Measurements from ENCODE around the gene ENPP7.

ENPP7 gene

DNA sequence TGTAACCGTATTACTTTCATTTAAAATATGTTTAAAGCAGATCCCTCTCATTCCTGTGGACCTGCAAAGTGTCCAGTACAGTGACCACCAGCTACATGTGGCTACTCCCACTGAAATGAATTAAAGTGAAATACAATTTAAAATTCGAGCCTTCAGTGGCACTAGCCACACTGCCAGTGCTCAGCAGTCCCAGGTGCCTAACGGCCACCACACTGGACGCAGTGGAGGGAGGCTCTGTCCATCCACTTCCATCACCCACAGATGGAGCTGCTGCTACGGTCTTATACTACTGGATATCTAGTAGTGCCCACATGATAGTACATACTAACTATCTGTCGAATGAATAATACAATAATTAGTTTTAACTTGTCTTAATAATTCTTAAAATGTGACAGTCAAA lies 44.9 kb downstream of the ENPP7 start:
- Histone ChIP-seq H3K4me1 (ENCODE audit: control insufficient read depth, insufficient read depth, low read length) (peaks cover 21% of the 10 kb centered on the region), H3K36me3 (ENCODE audit: control insufficient read depth in 2 of 2, insufficient read depth in 1 of 2, low read length in 2 of 2) (peaks cover 6 to 13% of the 10 kb centered on the region in 2 experiments; a peak in 1 of 3 replicates), H3K27ac (ENCODE audit: extremely low read depth, low read depth, low read length) (no peak overlapping the region), H3K9me3 (ENCODE audit: control insufficient read depth, insufficient read depth, low read depth, low read length) (no peaks in the 10 kb centered on the region), H3K4me3 (ENCODE audit: low read depth, low read length) (no peak overlapping the region)
- no peak for TF ChIP-seq ZNF324 (tag by site-specific recombination; IDR thresholded peaks at IDR 0.05)
- TF ChIP-seq YY2 (tag by site-specific recombination; IDR thresholded peaks at IDR 0.05): no peak
- no peak for TF ChIP-seq ZNF830 (tag by site-specific recombination; IDR thresholded peaks at IDR 0.05; ENCODE audit: low read depth)
- TF ChIP-seq HOXA7 (CRISPR knock-in tag; IDR thresholded peaks at IDR 0.05; ENCODE audit: borderline replicate concordance): no peak
- no peak for TF ChIP-seq ZNF274 (IDR thresholded peaks at IDR 0.05; ENCODE audit: low read length)
- no peak for TF ChIP-seq ZNF274 (tag by site-specific recombination; IDR thresholded peaks at IDR 0.05; ENCODE audit: borderline replicate concordance)
- TF ChIP-seq, protein P1, sequence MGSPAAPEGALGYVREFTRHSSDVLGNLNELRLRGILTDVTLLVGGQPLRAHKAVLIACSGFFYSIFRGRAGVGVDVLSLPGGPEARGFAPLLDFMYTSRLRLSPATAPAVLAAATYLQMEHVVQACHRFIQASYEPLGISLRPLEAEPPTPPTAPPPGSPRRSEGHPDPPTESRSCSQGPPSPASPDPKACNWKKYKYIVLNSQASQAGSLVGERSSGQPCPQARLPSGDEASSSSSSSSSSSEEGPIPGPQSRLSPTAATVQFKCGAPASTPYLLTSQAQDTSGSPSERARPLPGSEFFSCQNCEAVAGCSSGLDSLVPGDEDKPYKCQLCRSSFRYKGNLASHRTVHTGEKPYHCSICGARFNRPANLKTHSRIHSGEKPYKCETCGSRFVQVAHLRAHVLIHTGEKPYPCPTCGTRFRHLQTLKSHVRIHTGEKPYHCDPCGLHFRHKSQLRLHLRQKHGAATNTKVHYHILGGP (tag by site-specific recombination; IDR thresholded peaks at IDR 0.05): no peak
- TF ChIP-seq, protein P2, sequence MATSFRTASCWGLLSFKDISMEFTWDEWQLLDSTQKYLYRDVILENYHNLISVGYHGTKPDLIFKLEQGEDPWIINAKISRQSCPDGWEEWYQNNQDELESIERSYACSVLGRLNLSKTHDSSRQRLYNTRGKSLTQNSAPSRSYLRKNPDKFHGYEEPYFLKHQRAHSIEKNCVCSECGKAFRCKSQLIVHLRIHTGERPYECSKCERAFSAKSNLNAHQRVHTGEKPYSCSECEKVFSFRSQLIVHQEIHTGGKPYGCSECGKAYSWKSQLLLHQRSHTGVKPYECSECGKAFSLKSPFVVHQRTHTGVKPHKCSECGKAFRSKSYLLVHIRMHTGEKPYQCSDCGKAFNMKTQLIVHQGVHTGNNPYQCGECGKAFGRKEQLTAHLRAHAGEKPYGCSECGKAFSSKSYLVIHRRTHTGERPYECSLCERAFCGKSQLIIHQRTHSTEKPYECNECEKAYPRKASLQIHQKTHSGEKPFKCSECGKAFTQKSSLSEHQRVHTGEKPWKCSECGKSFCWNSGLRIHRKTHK (tag by site-specific recombination; IDR thresholded peaks at IDR 0.05): no peak
- no peak for TF ChIP-seq ZNF341 (tag by site-specific recombination; IDR thresholded peaks at IDR 0.05; ENCODE audit: low read depth)
- no peak for TF ChIP-seq ZNF600 (tag by site-specific recombination; IDR thresholded peaks at IDR 0.05)
- TF ChIP-seq ZNF837 (tag by site-specific recombination; IDR thresholded peaks at IDR 0.05): no peak
- TF ChIP-seq ZNF510 (tag by site-specific recombination; IDR thresholded peaks at IDR 0.05; ENCODE audit: insufficient replicate concordance): no peak
- TF ChIP-seq, protein P3, sequence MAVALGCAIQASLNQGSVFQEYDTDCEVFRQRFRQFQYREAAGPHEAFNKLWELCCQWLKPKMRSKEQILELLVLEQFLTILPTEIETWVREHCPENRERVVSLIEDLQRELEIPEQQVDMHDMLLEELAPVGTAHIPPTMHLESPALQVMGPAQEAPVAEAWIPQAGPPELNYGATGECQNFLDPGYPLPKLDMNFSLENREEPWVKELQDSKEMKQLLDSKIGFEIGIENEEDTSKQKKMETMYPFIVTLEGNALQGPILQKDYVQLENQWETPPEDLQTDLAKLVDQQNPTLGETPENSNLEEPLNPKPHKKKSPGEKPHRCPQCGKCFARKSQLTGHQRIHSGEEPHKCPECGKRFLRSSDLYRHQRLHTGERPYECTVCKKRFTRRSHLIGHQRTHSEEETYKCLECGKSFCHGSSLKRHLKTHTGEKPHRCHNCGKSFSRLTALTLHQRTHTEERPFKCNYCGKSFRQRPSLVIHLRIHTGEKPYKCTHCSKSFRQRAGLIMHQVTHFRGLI (tag by site-specific recombination; IDR thresholded peaks at IDR 0.05): no peak
- no peak for TF ChIP-seq ZNF138 (tag by site-specific recombination; IDR thresholded peaks at IDR 0.05; ENCODE audit: borderline replicate concordance)
- TF ChIP-seq, protein P4, sequence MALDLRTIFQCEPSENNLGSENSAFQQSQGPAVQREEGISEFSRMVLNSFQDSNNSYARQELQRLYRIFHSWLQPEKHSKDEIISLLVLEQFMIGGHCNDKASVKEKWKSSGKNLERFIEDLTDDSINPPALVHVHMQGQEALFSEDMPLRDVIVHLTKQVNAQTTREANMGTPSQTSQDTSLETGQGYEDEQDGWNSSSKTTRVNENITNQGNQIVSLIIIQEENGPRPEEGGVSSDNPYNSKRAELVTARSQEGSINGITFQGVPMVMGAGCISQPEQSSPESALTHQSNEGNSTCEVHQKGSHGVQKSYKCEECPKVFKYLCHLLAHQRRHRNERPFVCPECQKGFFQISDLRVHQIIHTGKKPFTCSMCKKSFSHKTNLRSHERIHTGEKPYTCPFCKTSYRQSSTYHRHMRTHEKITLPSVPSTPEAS (tag by site-specific recombination; IDR thresholded peaks at IDR 0.05): no peak
- TF ChIP-seq ZNF843 (tag by site-specific recombination; IDR thresholded peaks at IDR 0.05): no peak
- no peak for TF ChIP-seq ZSCAN23 (tag by site-specific recombination; IDR thresholded peaks at IDR 0.05)
- TF ChIP-seq, protein P5, sequence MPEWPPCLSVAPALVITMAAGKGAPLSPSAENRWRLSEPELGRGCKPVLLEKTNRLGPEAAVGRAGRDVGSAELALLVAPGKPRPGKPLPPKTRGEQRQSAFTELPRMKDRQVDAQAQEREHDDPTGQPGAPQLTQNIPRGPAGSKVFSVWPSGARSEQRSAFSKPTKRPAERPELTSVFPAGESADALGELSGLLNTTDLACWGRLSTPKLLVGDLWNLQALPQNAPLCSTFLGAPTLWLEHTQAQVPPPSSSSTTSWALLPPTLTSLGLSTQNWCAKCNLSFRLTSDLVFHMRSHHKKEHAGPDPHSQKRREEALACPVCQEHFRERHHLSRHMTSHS (tag by site-specific recombination; IDR thresholded peaks at IDR 0.05): no peak
- no peak for TF ChIP-seq ZNF266 (tag by site-specific recombination; IDR thresholded peaks at IDR 0.05; ENCODE audit: low read depth)
- POLR2A ChIA-PET: interaction anchor here (1.1 to 2.7 kb wide), 2 partner anchors 21 to 64 kb away, joined by 4 to 8 read pairs; partner anchors contain the start of gene CBX8
- CTCF ChIA-PET: interaction anchor here (0.6 to 3.6 kb wide), 10 partner anchors 14 to 195 kb away, joined by 3 to 31 read pairs (median 5); partner anchors contain the start of gene CBX4

Measured in HEK293 (cell line).